Ovary (tissue), 9 donors: ENCODE measurements around the gene SRCAP. TPM values are rescaled to one million over a fixed set of nuclear protein-coding genes. Genes with fewer than 3 reads are reported as not detected.
"Not testable (repeated sequence)": the region's sequence is repeated elsewhere in the genome, so short reads cannot be mapped to it uniquely, and the experiment has no call there.

ENCODE experiments used
- DNase-seq, 5 donors: peaks; one replicate each; pipeline ENCODE4 v3.0.0-alpha.2; 2019 to 2020
- H3K27ac ChIP-seq, 2 donors: fragments of 200-600 bp; one replicate each; pipeline versions ENCODE4 v1.5.1 to v1.8.0; 2019 to 2022
- H3K27me3 ChIP-seq: fragments of 200-600 bp; one replicate; pipeline ENCODE4 v1.8.0; 2022
- H3K36me3 ChIP-seq: fragments of 200-600 bp; sonication (generic); one replicate; pipeline ENCODE4 v1.5.1; 2019
- H3K4me1 ChIP-seq: one replicate; pipeline ENCODE4 v1.8.1; 2013; ENCODE audit warnings: mild to moderate bottlenecking, moderate library complexity; ENCODE audit not compliant: insufficient read depth
- H3K4me3 ChIP-seq: fragments of 200-600 bp; sonication (generic); one replicate; pipeline ENCODE4 v1.5.1; 2017
- H3K9me3 ChIP-seq, 2 donors: fragments of 200-600 bp in 1 of 2; sonication (generic) in 1 of 2; one replicate each; pipeline versions ENCODE4 v1.5.1 to v1.8.1; 2013 to 2019; ENCODE audit warnings: mild to moderate bottlenecking in 1 of 2, moderate library complexity in 1 of 2
- CTCF ChIP-seq, 3 donors: fragments of 450-650 bp in 2 of 3; fragments of 200-600 bp in 1 of 3; IDR thresholded peaks; one replicate each; pipeline versions ENCODE4 v1.5.1 to v1.8.0; 2016 to 2022; ENCODE audit warnings: antibody characterized with exemption in 3 of 3, mild to moderate bottlenecking in 1 of 3
- EP300 ChIP-seq: sonication (generic); formaldehyde crosslinking; IDR thresholded peaks from one replicate; pipeline ENCODE4 v1.6.1; 2017; ENCODE audit warnings: antibody characterized with exemption
- POLR2A ChIP-seq: fragments of 450-650 bp; IDR thresholded peaks from one replicate; pipeline ENCODE4 v1.6.1; 2017; ENCODE audit warnings: antibody characterized with exemption, mild to moderate bottlenecking, moderate library complexity
- WGBS, 3 donors: extraction: QIAGEN DNeasy Blood & Tissue Kit in 1 of 3; methylation state at CpG; one replicate each; pipeline versions ENCODE4 v1.1.5 to v1.1.7; 2013 to 2017; 5-methylcytosine and 5-hydroxymethylcytosine counted together
- intact Hi-C, 4 donors: fragments of 100-400 bp; cut with DNase I; formaldehyde crosslinking; loops; one replicate each; pipeline versions ENCODE4 v1.11.0 to v1.15.1; 2022 to 2023
- polyA plus RNA-seq, 2 donors: library from polyadenylated mRNA; stranded (reverse); fragments of 200-250 nt in 1 of 2; fragments of 350-450 nt in 1 of 2; fragmentation: Illumina TruSeq in 1 of 2; extraction: RNeasy Lipid Tissue Mini Kit (QIAGEN cat#74804) in 1 of 2; gene quantifications; one replicate each; pipeline ENCODE4 v1.2.3, GENCODE V29; 2013 to 2014
- total RNA-seq, 7 donors: library from RNA; depleted of rRNA in 2 of 7; stranded (reverse); fragments of >200 nt in 2 of 7; fragmentation: NEBNext Ultra II Directional in 3 of 7; extraction: Animal tissue kit (Norgen Biotek cat#: 25700) in 3 of 7; gene quantifications; one replicate each; pipeline versions ENCODE4 v1.1.0 to v1.2.4, GENCODE V29; 2016 to 2023
- donor health status: DM: no; HTN: no; CAD: no; lungs with moderate emphysema.
- donor health status: DM: no; HTN: no; CAD: no.
- donor health status: Bipolar disorder and iron deficiency.
- donor health status: DM: yes; HTN: yes; CAD: no.
- donor health status: DM: no; HTN: no; CAD: no.
- donor health status: DM: yes; HTN: yes; CAD: no.

Gene SRCAP
- total and polyA plus RNA-seq, 9 donors, result 11.4 to 73.1 (median 46.1) TPM

GRCh38 chr16:30700971-30701370 lies 2.0 kb downstream of the SRCAP start:
- Histone ChIP-seq H3K36me3 (no peaks in the 10 kb centered on the region), H3K9me3 (no peaks in the 10 kb centered on the region), H3K4me3 (no peak overlapping the region), H3K27me3 (no peaks in the 10 kb centered on the region), H3K27ac (no peak overlapping the region), H3K4me1 (peaks cover 5% of the 10 kb centered on the region)
- intact Hi-C loops, result loop anchor here in 1 of 4 donors (5.0 kb wide), 1 partner anchor 129 kb away; the partner anchor contains the start of gene ZNF688
- 65 to 82% (median 78%) methylated on average over 5 of the region's 5 CpGs for WGBS, 3 donors
- DNase-seq, result no peak
- TF ChIP-seq EP300, result no peak
- no peak for TF ChIP-seq CTCF (IDR thresholded peaks at IDR 0.05)
- TF ChIP-seq POLR2A, result no peak

- not testable (repeated sequence) for H3K4me1 ChIP-seq, H3K27me3 ChIP-seq, DNase-seq, H3K36me3 ChIP-seq, H3K9me3 ChIP-seq, H3K4me3 ChIP-seq, H3K27ac ChIP-seq
- WGBS, 3 donors, result 87 to 89% (median 89%) methylated on average over 12 of the region's 12 CpGs
- intact Hi-C loops, result loop anchor here in 1 of 4 donors (5.0 kb wide), 1 partner anchor 131 kb away; the partner anchor contains the start of gene ZNF688
Observed at GRCh38 chr16:30703071-30703470, 4.1 kb downstream of the SRCAP start.

GRCh38 chr16:30703971-30704370 lies 5.0 kb downstream of the SRCAP start:
- H3K27me3 ChIP-seq, result no peaks in the 10 kb centered on the region
- DNase-seq, result no peak
- no peak for TF ChIP-seq EP300
- no peak for TF ChIP-seq CTCF (IDR thresholded peaks at IDR 0.05)
- TF ChIP-seq POLR2A, result no peak
- no peaks in the 10 kb centered on the region for H3K9me3 ChIP-seq
- no peaks in the 10 kb centered on the region for H3K36me3 ChIP-seq
- H3K4me1 ChIP-seq, result peaks cover 5% of the 10 kb centered on the region
- no peak overlapping the region for H3K4me3 ChIP-seq
- intact Hi-C loops, result loop anchor here in 1 of 4 donors (5.0 kb wide), 1 partner anchor 132 kb away; the partner anchor contains the start of gene ZNF688
- H3K27ac ChIP-seq, result no peak overlapping the region
- 89 to 92% (median 91%) methylated on average over 10 of the region's 10 CpGs for WGBS, 3 donors

GRCh38 chr16:30706046-30706445 lies 7.1 kb downstream of the SRCAP start:
- Histone ChIP-seq H3K4me3 (no peak overlapping the region), H3K27me3 (no peaks in the 10 kb centered on the region), H3K4me1 (no peaks in the 10 kb centered on the region), H3K9me3 (no peaks in the 10 kb centered on the region), H3K27ac (no peak overlapping the region), H3K36me3 (no peaks in the 10 kb centered on the region)
- DNase-seq, result no peak
- 88 to 91% (median 90%) methylated on average over 6 of the region's 6 CpGs for WGBS, 3 donors
- TF ChIP-seq POLR2A, result no peak
- TF ChIP-seq EP300, result no peak
- no peak for TF ChIP-seq CTCF (IDR thresholded peaks at IDR 0.05)
- intact Hi-C loops, result no loop called here

- WGBS, 3 donors, result 92 to 95% (median 93%) methylated on average over 4 of the region's 4 CpGs
- intact Hi-C loops, result no loop called here
Observed at GRCh38 chr16:30710971-30711370, 12.0 kb downstream of the SRCAP start.

More at GRCh38 chr16:30710971-30711370, 12.0 kb downstream of the SRCAP start:
- DNase-seq, result no peak
- peaks cover 3% of the 10 kb centered on the region for H3K36me3 ChIP-seq
- H3K27me3 ChIP-seq, result no peaks in the 10 kb centered on the region
- H3K4me1 ChIP-seq, result no peaks in the 10 kb centered on the region
- no peaks in the 10 kb centered on the region for H3K9me3 ChIP-seq
- no peak overlapping the region for H3K4me3 ChIP-seq
- no peak for TF ChIP-seq POLR2A
- no peak for TF ChIP-seq EP300
- TF ChIP-seq CTCF (IDR thresholded peaks at IDR 0.05), result no peak
- no peak overlapping the region for H3K27ac ChIP-seq
